GM19395 (cell line): ENCODE results near the gene PAQR9.

Experiments used
- ATAC-seq: cut with Tn5 transposase; IDR thresholded peaks from one replicate; pipeline ENCODE4 v1.9.1; 2021; ENCODE audit warnings: mild to moderate bottlenecking, moderate library complexity; ENCODE audit not compliant: unreplicated experiment

The PAQR9 gene

GRCh38 chr3:142926368-142926944 is 37.0 kb downstream of the PAQR9 start:
- ATAC-seq = no peak

GRCh38 chr3:142925140-142925539 is 38.3 kb downstream of the PAQR9 start:
- no peak for ATAC-seq

- no peak for ATAC-seq
Observed at GRCh38 chr3:142923694-142924093, 39.8 kb downstream of the PAQR9 start.

- ATAC-seq = no peak
Observed at GRCh38 chr3:142916605-142917004, 46.9 kb downstream of the PAQR9 start.

GRCh38 chr3:142915636-142916035 is 47.8 kb downstream of the PAQR9 start:
- no peak for ATAC-seq

- no peak for ATAC-seq
Observed at GRCh38 chr3:142914286-142914811, 49.1 kb downstream of the PAQR9 start.

GRCh38 chr3:142913432-142913831 is 50.0 kb downstream of the PAQR9 start:
- no peak for ATAC-seq

- ATAC-seq = no peak
Observed at GRCh38 chr3:142912402-142913172, 50.9 kb downstream of the PAQR9 start.
